HepG2 (cell line): ENCODE data around the gene FKBP14. TPM values are rescaled to one million over a fixed set of nuclear protein-coding genes. Genes with fewer than 3 reads are reported as not detected.

Experiments used
- CENPBD1 ChIP-seq: sonication (generic); formaldehyde crosslinking; IDR thresholded peaks from 2 replicates; pipeline ENCODE4 v1.8.0; 2022; ENCODE audit warnings: missing genetic modification reagents, low read depth, mild to moderate bottlenecking, borderline replicate concordance
- FLYWCH1 ChIP-seq: sonication (generic); formaldehyde crosslinking; IDR thresholded peaks from 2 replicates; pipeline ENCODE4 v1.8.1; 2023; ENCODE audit warnings: mild to moderate bottlenecking, missing genetic modification reagents
- HMGXB4 ChIP-seq, 2 experiments: sonication (generic) in 1 of 2; formaldehyde crosslinking in 1 of 2; IDR thresholded peaks; 2 replicates each; pipeline versions ENCODE4 v1.4.0 to v1.6.1; 2018 to 2020; ENCODE audit warnings: missing genetic modification reagents in 2 of 2, borderline replicate concordance in 1 of 2, low read depth in 1 of 2, mild to moderate bottlenecking in 1 of 2, missing biosample characterization in 1 of 2
- KDM2A ChIP-seq: sonication (generic); formaldehyde crosslinking; IDR thresholded peaks from 2 replicates; pipeline ENCODE4 v1.4.0; 2020; ENCODE audit warnings: low read depth, missing genetic modification reagents, borderline replicate concordance
- MBD4 ChIP-seq: IDR thresholded peaks from 2 replicates; pipeline ENCODE4 v1.6.1; 2012; ENCODE audit warnings: low read length, inconsistent platforms, borderline replicate concordance
- MYC ChIP-seq: sonication (generic); formaldehyde crosslinking; IDR thresholded peaks from 2 replicates; pipeline ENCODE4 v1.9.0; 2021; ENCODE audit warnings: missing genetic modification reagents, borderline replicate concordance
- PAWR ChIP-seq: sonication (generic); formaldehyde crosslinking; IDR thresholded peaks from 2 replicates; pipeline ENCODE4 v1.4.0; 2020; ENCODE audit warnings: missing genetic modification reagents, mild to moderate bottlenecking, borderline replicate concordance
- XRCC5 ChIP-seq: fragments of 200-400 bp; formaldehyde crosslinking; optimal IDR thresholded peaks from 2 replicates; pipeline ENCODE3; 2017; ENCODE audit warnings: mild to moderate bottlenecking, low read length
- ZBTB42 ChIP-seq: sonication (generic); formaldehyde crosslinking; IDR thresholded peaks from 2 replicates; pipeline ENCODE4 v1.5.0; 2020; ENCODE audit warnings: mild to moderate bottlenecking, missing genetic modification reagents
- ZMAT3 ChIP-seq: sonication (generic); formaldehyde crosslinking; conservative IDR thresholded peaks from 2 replicates; pipeline ENCODE4 v1.7.0; 2021; ENCODE audit warnings: missing genetic modification reagents
- ZNF407 ChIP-seq: sonication (generic); formaldehyde crosslinking; IDR thresholded peaks from one replicate; pipeline ENCODE4 v1.5.1; 2020; ENCODE audit warnings: mild to moderate bottlenecking, missing genetic modification reagents; ENCODE audit errors: not compliant biosample characterization
- ZNF503 ChIP-seq: sonication (generic); formaldehyde crosslinking; IDR thresholded peaks from 2 replicates; pipeline ENCODE4 v1.4.0; 2020; ENCODE audit warnings: missing genetic modification reagents
- ZNF547 ChIP-seq: sonication (generic); formaldehyde crosslinking; IDR thresholded peaks from 2 replicates; pipeline ENCODE4 v1.5.1; 2020; ENCODE audit warnings: mild to moderate bottlenecking, missing genetic modification reagents
- ZNF598 ChIP-seq: sonication (generic); formaldehyde crosslinking; IDR thresholded peaks from 2 replicates; pipeline ENCODE4 v1.5.1; 2020; ENCODE audit warnings: mild to moderate bottlenecking, missing genetic modification reagents, borderline replicate concordance
- ZNF883 ChIP-seq: sonication (generic); formaldehyde crosslinking; IDR thresholded peaks from 2 replicates; pipeline ENCODE4 v1.5.1; 2020; ENCODE audit warnings: mild to moderate bottlenecking, missing genetic modification reagents; ENCODE audit errors: not compliant biosample characterization
- polyA plus RNA-seq, 8 experiments: library from polyadenylated mRNA; depleted of rRNA in 3 of 8; stranded (reverse) in 7 of 8; unstranded in 1 of 8; fragments of >200 nt; fragmentation: Illumina TruSeq in 4 of 8; extraction: Trizol in 4 of 8; gene quantifications; 2 replicates each; pipeline versions ENCODE4 v1.2.1 to v1.2.3, GENCODE V29; 2011 to 2016; ENCODE audit warnings: low read depth in 4 of 8, missing spikeins in 1 of 8, mixed read lengths in 1 of 8; ENCODE audit not compliant: insufficient read depth in 1 of 8
- total RNA-seq, 5 experiments: library from RNA; depleted of rRNA; stranded (reverse); fragments of >200 nt; fragmentation: Illumina TruSeq; extraction: Trizol; gene quantifications; 2 replicates each; pipeline ENCODE4 v1.2.3, GENCODE V29; 2016; ENCODE audit warnings: low read depth in 1 of 5

FKBP14 gene
- total and polyA plus RNA-seq, 2 of the 13 experiments (the other 11 are each of a cell fraction or from before 2014, with no cell fraction given): 20.0 to 32.3 TPM

GRCh38 chr7:29989257-29989995 lies 37.1 kb downstream of the FKBP14 start, which contains the start of gene SCRN1 (continued):
- TF ChIP-seq KDM2A (CRISPR knock-in tag): peak; percentile 74
- no peak for TF ChIP-seq ZNF503 (CRISPR knock-in tag)
- TF ChIP-seq MBD4: no peak
- peak; percentile 15 to 58; a peak in 1 of 4 replicates for TF ChIP-seq HMGXB4 (CRISPR knock-in tag; IDR thresholded peaks at IDR 0.05; ENCODE audit: borderline replicate concordance in 1 of 2, low read depth in 1 of 2)
- TF ChIP-seq ZNF547 (CRISPR knock-in tag): peak; percentile 64; the same call in 1 of the 2 replicates
- TF ChIP-seq XRCC5: no peak
- TF ChIP-seq FLYWCH1: no peak
- no peak for TF ChIP-seq PAWR (CRISPR knock-in tag)
- no peak for TF ChIP-seq ZMAT3 (CRISPR knock-in tag)
- TF ChIP-seq CENPBD1 (CRISPR knock-in tag): no peak
- TF ChIP-seq ZNF598: no peak
- peak; percentile 10 for TF ChIP-seq ZNF407 (CRISPR knock-in tag)
- TF ChIP-seq MYC (CRISPR knock-in tag): peak; percentile 47; the same call in 1 of the 2 replicates
- no peak for TF ChIP-seq ZNF883 (CRISPR knock-in tag)
- TF ChIP-seq ZBTB42 (CRISPR knock-in tag): 0 out of 2 replicates have a peak, but pooled peaks have one; percentile 61
